ELR (cell line): ENCODE measurements around the gene ZNF697.
"Not testable (repeated sequence)": the region's sequence is repeated elsewhere in the genome, so short reads cannot be mapped to it uniquely, and the experiment has no call there.

Source experiments
- DNase-seq: peaks from one replicate; pipeline ENCODE4 v3.0.0-alpha.2; 2015; ENCODE audit warnings: low read depth

Gene ZNF697

DNA sequence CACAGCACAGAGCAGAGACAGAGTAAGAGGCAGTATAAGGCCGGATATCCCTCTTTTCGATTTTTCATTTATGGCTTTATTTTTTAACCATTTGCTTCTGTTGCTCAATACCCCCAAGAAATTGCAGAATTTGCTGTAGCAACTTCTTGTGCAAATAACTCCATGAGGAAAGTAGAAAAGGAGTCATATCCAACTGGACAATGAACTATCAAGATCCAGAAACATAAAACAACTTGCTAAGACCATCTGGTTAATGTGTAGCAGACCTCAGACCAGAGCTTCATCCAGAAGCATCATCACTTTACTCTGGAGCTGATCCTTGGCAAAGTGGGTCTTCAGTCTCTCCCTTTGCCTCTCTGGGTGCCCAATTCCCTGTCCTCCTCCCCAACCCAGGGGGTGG is 45.9 kb downstream of the ZNF697 start:
- DNase-seq, result no peak

DNA sequence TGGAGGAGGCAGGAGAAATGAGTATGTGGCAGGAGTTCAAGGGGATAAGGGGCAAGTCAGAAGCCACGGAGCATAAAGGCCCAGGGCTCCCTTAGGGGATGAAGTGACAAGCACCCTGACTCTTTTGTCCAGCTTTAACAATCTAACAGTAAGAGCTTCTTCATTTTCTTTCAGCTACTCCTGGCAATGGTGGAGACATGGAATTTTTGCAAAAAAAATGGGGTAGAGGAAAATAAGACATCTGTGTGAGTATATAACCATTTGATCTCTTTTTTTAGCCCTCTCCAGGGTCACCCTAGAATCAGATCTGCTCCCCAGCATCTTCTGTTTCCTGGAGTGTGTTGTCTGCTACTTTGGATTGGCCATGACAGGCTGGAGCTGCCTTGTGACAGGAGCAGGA is 47.1 kb downstream of the ZNF697 start:
- DNase-seq, result no peak

DNA sequence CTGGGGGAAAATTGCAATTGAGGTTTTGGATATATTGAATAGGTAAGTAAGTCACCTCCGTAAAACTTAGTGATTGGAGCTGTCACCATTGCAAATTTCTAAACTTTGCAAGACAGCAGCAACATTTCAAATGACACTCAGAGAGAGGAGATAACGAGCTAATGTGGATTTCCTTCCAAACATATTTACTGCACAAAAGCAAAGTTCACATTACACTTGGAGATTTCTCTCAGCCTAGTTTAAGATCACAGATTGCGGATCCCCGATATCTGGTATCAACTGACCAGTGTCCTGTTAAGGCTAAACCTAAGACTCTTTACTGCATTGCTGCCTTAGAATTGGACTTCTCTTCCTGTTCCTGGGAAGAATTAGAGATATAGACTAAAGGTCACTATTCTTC is 47.5 kb downstream of the ZNF697 start:
- DNase-seq, result no peak

DNA sequence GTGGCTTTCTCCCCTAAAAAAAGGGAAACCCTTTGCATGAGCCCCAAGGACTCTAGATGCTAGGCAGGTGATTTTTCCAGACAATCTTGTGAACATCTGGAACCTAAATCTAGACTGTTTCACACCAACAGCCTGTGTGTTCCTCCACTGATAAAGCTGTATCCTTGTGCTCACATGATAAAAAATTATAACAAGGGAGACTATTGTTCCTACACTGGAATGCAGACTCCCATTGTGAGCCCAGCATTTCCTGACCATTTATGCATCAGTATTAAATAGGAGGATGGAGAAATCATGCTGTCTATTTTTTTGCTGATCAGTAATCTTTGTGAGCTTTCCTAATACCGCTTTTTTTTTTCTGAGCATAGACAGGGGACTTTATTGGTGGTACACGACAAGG is 52.5 kb downstream of the ZNF697 start:
- DNase-seq, result no peak

DNA sequence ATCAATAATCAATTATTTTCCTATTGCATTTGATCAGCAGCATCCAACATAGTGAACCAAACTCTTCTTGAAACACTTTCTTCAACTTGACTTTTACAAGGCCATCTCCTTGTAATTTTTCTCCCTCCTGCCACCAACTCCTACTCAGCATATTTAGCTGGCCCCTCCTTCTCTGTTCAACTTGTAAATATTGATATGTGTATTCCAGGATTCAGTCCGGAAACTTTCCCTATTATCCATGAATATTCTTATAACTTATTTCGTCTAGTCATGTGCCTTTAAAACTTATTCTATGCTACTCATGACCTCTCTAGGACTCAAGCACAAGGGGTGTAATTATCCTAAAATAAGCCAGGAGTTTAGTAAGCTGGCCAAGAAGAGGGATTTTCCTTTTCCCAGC is 52.9 kb downstream of the ZNF697 start:
- no peak for DNase-seq

DNA sequence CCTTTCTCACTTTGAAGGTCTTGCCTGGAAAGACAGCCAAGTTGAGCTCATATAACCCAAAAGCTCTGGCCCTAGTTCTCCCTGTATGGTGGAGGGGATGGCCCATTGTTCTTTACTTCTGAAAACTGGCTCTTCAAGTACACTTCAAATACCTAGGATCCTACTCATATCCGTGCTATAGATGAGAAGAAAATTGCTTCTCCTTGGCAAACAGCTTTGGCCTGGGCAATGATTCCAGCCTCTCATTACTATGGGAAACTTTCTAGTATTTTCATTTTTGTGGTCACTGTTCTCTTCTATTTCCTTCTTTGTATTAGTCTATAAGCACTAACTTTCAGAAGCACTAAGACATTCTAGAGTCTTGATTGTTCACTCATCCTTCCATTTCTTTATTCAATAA is 53.7 kb downstream of the ZNF697 start:
- DNase-seq, result no peak

DNA sequence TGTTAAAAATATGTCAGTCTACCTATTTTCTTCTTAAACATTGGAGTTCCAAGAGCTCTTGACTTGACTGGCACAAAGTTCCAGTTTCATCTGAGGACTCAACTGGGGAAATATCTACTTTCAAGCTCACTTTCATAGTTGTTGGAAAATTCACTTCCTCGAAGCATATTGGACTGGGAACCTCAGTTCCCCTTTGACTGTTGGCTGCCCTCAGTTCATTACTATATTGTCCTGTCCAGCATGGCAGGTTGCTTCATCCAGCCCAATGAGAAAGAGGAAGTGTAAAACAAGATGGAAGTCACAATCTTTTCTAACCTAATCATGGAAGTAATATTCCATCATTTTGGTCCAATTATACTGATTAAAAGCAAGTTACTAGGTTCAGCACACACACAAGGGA is 54.3 kb downstream of the ZNF697 start:
- no peak for DNase-seq

DNA sequence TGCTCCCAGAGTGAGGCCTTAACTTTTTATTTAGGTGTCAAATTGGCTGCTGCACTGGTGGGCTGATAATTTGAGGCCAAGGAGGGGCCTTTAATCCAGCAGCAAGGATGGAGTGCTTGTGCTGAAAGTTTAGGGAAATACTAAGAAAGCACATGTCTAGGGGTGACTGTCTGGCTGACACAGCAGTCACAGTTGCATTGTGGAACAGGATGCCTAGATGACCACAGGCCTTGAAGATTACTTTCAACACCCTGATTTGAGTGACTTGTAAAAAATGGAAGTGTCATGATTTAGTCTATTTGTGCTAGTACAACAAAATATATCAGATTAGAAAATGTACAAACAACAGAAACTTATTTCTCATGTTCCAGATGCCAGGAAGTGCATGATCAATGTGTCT is 57.7 kb downstream of the ZNF697 start:
- no peak for DNase-seq

DNA sequence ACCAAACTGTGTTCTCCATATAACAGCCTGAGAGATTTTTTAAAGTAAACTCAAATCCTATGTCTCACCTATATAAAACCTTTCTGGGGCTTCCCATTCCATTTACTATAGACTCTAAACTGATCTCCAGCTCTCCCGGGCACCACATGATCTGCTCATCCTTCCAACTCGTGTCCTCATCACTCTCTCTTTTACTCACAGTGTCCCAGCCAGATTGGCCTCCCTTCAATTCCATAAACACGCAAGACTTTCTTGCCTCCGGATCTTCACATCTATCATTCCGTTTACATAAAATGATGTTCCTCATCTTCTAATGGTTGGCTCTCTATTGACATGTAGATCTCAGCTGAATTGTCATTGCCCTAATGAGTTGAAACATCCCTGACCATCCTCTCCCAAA is 59.4 kb downstream of the ZNF697 start:
- DNase-seq, result no peak

DNA sequence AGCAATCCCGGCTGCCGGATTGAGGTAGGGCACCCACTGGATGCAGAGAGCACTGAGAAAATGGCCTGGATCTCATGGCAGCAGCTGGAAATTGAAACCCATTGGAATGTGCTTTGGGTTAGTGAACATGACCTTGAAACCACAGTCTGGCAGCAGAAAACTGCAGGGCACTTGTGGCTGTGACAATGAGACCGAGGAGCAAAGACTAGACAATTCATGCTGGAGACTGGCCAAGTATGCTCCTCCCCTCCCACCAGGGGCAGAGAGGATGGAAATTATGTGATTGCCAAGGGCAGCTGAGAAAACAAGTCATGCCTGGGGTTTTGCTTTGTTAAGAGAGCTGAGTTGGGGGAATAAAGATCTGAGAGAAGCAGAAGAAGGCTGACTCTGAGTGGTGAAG is 60.7 kb downstream of the ZNF697 start:
- DNase-seq, result no peak

DNA sequence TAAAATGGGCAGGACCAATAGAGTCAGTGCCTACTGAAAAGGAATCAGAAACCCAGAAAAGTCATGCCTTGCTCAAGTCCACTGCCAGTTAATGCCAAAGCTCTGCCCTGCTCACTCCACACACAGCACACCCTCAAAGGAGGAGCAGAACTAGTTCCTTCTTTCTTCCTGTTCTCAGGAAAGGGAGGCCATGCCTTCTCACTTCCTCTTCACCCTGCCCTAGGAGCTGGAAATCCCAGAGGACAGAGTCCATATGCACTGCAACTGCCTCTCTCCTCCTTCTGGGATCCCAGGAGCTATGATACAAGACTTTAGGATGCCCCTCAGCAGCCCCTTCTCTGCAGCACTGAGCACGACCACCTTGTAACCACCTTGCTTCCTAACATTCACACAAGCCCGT is 62.3 kb downstream of the ZNF697 start:
- DNase-seq, result not testable (repeated sequence)

DNA sequence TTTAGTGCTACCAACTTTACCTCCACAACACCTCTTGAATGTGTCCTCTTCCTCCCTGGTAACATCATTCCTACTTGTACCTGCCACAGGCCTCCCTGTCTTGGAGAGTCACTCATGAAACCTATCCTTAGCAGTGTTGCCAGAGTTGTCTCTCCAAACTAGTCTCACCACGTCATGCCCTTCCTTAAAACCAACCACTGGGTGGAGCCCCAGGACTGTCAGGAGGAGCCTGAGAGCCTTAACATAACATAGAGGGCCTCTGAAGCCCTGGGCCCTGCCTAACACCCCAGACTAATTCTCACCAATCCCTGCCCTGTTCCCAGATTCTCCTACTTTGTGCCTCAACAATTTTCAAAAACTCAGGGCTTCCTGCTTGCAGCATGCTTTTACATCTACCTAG is 65.3 kb downstream of the ZNF697 start:
- DNase-seq, result peak; percentile 75

DNA sequence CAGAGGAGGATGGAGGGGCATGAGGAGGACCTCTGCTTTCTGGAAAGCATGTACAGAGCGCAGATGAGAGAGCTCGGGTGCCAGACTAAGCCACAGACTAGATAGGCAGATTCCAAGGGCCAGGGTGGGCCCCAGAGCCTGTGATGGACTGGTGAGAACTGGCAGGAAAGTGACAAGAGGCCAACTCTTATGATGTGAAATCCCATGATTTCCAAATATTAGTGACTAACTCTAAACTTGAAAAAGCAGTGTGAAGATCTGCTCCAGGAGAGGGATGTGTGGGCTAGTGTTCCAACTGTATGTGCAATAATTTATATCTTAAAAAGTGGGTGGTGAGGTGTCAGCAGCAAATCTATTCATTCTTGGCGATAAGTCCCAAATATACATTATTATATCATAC is 67.0 kb downstream of the ZNF697 start:
- DNase-seq, result not testable (repeated sequence)

DNA sequence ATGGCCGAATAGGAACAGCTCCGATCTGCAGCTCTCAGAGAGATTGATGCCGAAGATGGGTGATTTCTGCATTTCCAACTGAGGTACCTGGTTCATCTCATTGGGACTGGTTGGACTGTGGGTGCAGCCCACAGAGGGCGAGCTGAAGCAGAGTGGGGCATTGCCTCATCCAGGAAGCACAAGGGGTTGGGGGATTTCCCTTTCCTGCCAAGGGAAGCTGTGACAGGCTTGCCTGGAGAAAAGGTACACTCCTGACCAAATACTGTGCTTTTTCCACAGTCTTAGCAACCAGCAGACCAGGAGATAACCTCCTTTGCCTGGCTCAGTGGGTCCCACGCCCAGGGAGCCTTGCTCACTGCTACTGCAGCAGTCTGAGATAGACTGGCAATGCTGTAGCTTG is 74.2 kb downstream of the ZNF697 start:
- no peak for DNase-seq

DNA sequence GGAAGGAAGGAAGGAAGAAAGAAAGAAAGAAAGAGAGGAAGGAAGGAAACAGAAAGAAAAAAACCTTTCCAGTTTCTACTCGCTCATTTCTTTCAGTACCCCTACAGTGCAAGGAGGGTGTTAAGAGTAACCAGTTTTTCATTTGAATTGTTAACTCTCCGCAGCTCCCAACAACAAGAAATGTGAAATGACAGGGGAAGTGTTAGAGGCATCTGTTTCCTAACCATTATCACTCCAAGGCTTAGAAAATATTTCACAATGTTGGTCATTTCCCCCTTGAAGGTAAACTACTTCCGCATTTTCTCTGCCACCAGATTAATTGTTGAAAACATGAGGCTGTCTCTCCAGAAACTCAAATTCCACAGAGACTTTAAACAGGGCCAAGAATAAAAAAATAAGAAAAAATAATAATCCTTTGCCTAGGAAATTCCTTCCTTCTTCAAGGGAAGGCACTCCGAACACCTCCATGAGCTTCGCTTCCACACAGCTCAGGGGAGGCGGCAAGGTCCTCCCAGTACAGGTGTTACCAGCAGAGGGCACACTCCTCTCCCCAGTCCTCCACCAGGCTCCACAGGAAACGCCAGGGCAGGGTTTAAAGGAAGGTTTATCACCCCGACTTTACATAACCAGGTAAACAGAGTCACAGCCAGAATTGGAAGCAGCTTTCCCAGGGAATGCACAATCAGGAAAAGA is 78.0 kb downstream of the ZNF697 start:
- DNase-seq, result not testable (repeated sequence)
